ENCODE results near the gene SPEM3.

SPEM3 gene

GRCh38 chr17:7403977-7404736, 24.5 kb upstream of the SPEM3 start, which contains the start of gene TMEM256:
TSS of gene TMEM256 (minus strand) at chr17:7404097. CDS start at chr17:7404084, 13 bp downstream.
- peak; percentile 96 for DNase-seq (ENCODE audit: extremely low read depth, low read depth)
- H3K4me3 ChIP-seq (replicated peaks; ENCODE audit: low read depth, low read length) = peak within 1 kb of the TSS; percentile 65
- no peak for TF ChIP-seq CTCF (IDR thresholded peaks at IDR 0.05; ENCODE audit: low read depth, low read length, missing control alignments)

- DNase-seq (ENCODE audit: extremely low read depth, low read depth) = no peak
- peak overlapping the region; percentile 65 for H3K4me3 ChIP-seq (replicated peaks; ENCODE audit: low read depth, low read length)
- TF ChIP-seq CTCF (IDR thresholded peaks at IDR 0.05; ENCODE audit: low read depth, low read length, missing control alignments) = no peak
Measured at GRCh38 chr17:7404737-7405349, 23.8 kb upstream of the SPEM3 start.

GRCh38 chr17:7405350-7406234, 23.1 kb upstream of the SPEM3 start:
- no peak for TF ChIP-seq CTCF (IDR thresholded peaks at IDR 0.05; ENCODE audit: low read depth, low read length, missing control alignments)
- H3K4me3 ChIP-seq (replicated peaks; ENCODE audit: low read depth, low read length) = peak overlapping the region; percentile 65
- no peak for DNase-seq (ENCODE audit: extremely low read depth, low read depth)

GRCh38 chr17:7406235-7406825, 22.3 kb upstream of the SPEM3 start:
- peak overlapping the region; percentile 65 for H3K4me3 ChIP-seq (replicated peaks; ENCODE audit: low read depth, low read length)
- no peak for DNase-seq (ENCODE audit: extremely low read depth, low read depth)

GRCh38 chr17:7407082-7407481, 21.6 kb upstream of the SPEM3 start:
- H3K4me3 ChIP-seq (replicated peaks; ENCODE audit: low read depth, low read length) = no peak overlapping the region

More at GRCh38 chr17:7406235-7406825, 22.3 kb upstream of the SPEM3 start:
- TF ChIP-seq CTCF (IDR thresholded peaks at IDR 0.05; ENCODE audit: low read depth, low read length, missing control alignments) = no peak

More at GRCh38 chr17:7407082-7407481, 21.6 kb upstream of the SPEM3 start:
- TF ChIP-seq CTCF (IDR thresholded peaks at IDR 0.05; ENCODE audit: low read depth, low read length, missing control alignments) = no peak
- DNase-seq (ENCODE audit: extremely low read depth, low read depth) = no peak

All from HFF-Myc (cell line).